SJSA1 (cell line): ENCODE results near the gene SLC37A2. TPM values are rescaled to one million over a fixed set of nuclear protein-coding genes. Genes with fewer than 3 reads are reported as not detected.
"Not testable (repeated sequence)": the region's sequence is repeated elsewhere in the genome, so short reads cannot be mapped to it uniquely, and the experiment has no call there.

Experiments used
- DNase-seq, 2 experiments: peaks; one replicate each; pipeline ENCODE4 v3.0.0-alpha.2; 2015 to 2020; ENCODE audit warnings: low spot score in 2 of 2, low read depth in 1 of 2
- H3K27ac ChIP-seq: fragments of 250-450 bp; sonication (Bioruptor Pico); 2 replicates; pipeline ENCODE4 v1.5.1; 2020; ENCODE audit warnings: mild to moderate bottlenecking, moderate library complexity
- H3K27me3 ChIP-seq: fragments of 250-450 bp; sonication (Bioruptor Pico); replicated peaks from 2 replicates; pipeline ENCODE4 v1.5.1; 2020; ENCODE audit warnings: mild to moderate bottlenecking, moderate library complexity
- H3K36me3 ChIP-seq: fragments of 250-450 bp; sonication (Bioruptor Pico); 2 replicates; pipeline ENCODE4 v1.5.1; 2020; ENCODE audit warnings: mild to moderate bottlenecking
- H3K4me1 ChIP-seq: fragments of 250-450 bp; sonication (Bioruptor Pico); replicated peaks from 2 replicates; pipeline ENCODE4 v1.6.1; 2021; ENCODE audit warnings: mild to moderate bottlenecking
- H3K4me3 ChIP-seq: fragments of 250-450 bp; sonication (Bioruptor Pico); 2 replicates; pipeline ENCODE4 v1.5.1; 2020; ENCODE audit warnings: mild to moderate bottlenecking
- H3K9me3 ChIP-seq: fragments of 250-450 bp; sonication (Bioruptor Pico); replicated peaks from 2 replicates; pipeline ENCODE4 v1.5.1; 2020; ENCODE audit warnings: mild to moderate bottlenecking
- total RNA-seq: library from RNA; depleted of rRNA; stranded (reverse); fragments of >200 nt; shearing (Covaris generic); gene quantifications from 2 replicates; pipeline ENCODE4 v1.2.3, GENCODE V29; 2014

SLC37A2 gene
- total RNA-seq, 1 experiment from 2014 or later, result 0.18 TPM

DNA sequence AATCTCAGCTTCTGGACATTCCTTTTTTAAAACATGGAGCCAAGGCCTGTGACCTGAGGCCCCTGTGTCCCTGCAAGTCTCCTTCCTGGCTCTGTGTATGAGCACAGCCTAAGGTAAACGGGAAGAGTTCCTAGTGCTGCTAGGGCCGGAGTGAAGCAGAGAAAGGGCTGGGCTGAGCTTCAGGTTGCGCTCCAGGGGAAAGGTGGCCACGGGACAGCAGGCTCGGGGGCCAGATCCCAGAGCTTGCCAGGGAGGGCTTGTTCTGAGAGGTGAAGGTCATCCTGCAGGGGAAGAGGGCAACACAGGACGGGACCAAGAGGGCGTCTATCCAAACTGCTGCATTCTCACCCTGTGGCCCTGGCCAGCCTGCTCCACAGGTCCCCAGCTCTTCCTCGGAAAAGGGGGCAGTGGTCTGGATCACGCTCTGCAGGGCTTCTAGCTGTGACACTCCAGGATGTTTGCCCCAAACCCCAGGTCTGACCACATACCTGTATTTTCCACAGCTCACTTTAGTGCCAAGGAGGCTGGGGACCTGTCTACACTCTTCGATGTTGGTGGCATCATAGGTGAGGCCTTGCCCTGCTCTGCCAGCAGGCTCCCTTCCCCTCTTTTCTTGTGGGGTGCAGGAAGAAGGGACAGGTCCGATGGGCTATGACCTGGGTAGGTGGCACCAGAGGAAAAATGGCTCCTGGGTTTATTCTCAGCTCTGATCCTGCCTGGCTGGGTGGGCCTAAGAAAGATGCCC, 20.4 kb downstream of the SLC37A2 start:
- H3K9me3 ChIP-seq, result no peaks in the 10 kb centered on the region
- H3K27me3 ChIP-seq, result no peaks in the 10 kb centered on the region
- no peak for DNase-seq
- H3K4me3 ChIP-seq, result no peak overlapping the region
- no peak overlapping the region for H3K27ac ChIP-seq
- H3K4me1 ChIP-seq, result peaks cover 4% of the 10 kb centered on the region; the same call in 1 of the 2 replicates
- no peaks in the 10 kb centered on the region for H3K36me3 ChIP-seq

DNA sequence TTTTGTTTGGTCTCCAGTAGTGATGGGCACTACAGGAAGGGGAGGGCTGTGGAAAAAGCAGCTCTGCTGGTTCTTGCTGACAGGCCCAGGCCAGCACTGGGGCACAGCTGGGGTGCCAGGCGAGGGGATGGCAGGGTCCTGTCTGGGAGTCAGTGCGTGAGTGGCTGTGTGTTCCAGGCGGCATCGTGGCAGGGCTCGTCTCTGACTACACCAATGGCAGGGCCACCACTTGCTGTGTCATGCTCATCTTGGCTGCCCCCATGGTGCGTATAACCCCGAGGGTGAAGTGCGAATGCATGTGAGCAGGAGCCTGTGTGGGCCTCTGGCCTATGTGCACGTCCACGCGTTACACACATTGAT, 20.9 kb downstream of the SLC37A2 start:
- H3K27me3 ChIP-seq, result no peaks in the 10 kb centered on the region
- peaks cover 4% of the 10 kb centered on the region; the same call in 1 of the 2 replicates for H3K4me1 ChIP-seq
- H3K27ac ChIP-seq, result no peak overlapping the region
- H3K4me3 ChIP-seq, result no peak overlapping the region
- DNase-seq, result no peak
- no peaks in the 10 kb centered on the region for H3K36me3 ChIP-seq
- no peaks in the 10 kb centered on the region for H3K9me3 ChIP-seq

DNA sequence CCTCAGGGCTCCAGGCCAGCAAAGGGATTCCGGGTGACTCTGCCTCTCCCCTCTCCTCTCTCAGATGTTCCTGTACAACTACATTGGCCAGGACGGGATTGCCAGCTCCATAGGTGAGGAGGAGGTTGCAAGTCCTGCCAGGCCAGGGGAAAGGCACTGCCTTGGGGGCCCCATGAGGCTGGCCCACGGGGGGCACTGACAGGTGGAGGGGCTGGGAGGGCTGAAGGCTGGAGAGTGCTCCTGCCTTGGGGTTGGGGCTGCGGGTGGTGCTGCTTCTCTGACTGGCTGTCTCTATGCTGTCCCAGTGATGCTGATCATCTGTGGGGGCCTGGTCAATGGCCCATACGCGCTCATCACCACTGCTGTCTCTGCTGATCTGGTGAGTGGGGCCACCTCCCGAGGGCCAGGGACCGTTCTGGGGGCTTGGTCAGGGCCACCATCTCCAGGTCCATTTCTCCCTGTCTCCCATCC, 21.7 kb downstream of the SLC37A2 start:
- peaks cover 4% of the 10 kb centered on the region; the same call in 1 of the 2 replicates for H3K4me1 ChIP-seq
- H3K27me3 ChIP-seq, result no peaks in the 10 kb centered on the region
- H3K4me3 ChIP-seq, result no peak overlapping the region
- DNase-seq, result no peak
- H3K36me3 ChIP-seq, result no peaks in the 10 kb centered on the region
- no peaks in the 10 kb centered on the region for H3K9me3 ChIP-seq
- no peak overlapping the region for H3K27ac ChIP-seq

DNA sequence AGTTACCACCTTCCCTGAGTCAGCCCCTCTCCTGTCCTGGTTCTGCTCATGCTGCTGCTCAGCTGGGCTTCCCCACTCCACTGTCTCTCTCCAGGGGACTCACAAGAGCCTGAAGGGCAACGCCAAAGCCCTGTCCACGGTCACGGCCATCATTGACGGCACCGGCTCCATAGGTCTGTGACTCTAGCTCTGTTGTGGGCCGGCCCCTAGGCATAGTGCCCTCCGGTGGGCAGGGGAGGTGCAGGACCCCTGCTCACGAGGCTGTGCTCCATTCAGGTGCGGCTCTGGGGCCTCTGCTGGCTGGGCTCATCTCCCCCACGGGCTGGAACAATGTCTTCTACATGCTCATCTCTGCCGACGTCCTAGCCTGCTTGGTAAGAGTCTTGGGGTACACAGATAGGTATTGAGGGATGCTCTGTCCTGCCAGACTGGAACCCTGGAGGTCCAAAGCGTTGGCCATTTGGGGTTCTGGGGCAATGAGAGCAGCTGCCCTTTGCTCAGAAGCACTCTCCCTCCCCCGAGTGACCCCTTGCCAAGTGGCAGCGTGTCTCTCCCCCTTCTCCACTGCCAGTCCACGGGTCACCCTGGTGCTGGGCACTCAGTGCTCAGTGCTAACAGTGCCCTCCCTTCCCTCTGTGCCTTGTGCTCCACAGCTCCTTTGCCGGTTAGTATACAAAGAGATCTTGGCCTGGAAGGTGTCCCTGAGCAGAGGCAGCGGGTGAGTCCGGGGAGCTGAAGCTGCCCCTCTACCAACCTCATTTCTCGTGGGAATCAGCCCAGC, 22.4 kb downstream of the SLC37A2 start:
- no peak for DNase-seq
- no peak overlapping the region for H3K27ac ChIP-seq
- H3K9me3 ChIP-seq, result no peaks in the 10 kb centered on the region
- no peaks in the 10 kb centered on the region for H3K36me3 ChIP-seq
- H3K4me3 ChIP-seq, result no peak overlapping the region
- H3K27me3 ChIP-seq, result no peaks in the 10 kb centered on the region
- H3K4me1 ChIP-seq, result peaks cover 4% of the 10 kb centered on the region; the same call in 1 of the 2 replicates

DNA sequence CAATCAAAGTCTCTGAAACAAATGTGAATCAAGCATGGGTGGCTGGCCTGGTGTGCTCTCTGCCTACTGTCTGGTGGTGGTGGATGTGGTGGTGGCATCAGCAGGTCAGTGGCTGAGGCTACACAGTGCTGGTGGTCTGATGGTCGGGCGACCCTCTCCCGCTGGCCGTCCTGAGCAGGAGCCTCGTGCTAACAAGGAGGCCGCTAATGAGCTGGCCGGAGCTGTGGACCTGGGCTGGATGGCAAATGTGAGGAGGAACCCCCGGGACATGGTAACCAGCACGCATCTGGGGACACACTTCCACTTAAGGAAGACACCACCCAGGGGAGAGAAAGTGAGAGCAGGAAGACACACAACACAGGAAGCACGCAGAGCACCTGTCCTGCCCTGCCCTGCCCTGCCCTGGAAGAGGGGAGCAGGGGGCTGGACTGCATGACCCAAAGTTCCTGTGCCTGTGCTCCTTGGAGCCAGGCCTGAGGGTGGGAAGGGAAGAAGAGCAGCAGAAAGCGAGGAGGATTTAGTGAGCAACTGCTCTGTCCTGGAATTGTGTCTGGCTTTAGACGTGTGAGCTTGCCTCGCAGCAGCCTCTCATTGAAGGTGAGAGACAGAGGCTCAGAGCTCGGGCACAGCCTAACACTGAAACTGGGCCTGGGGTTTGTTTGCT, 23.7 kb downstream of the SLC37A2 start:
- Histone ChIP-seq H3K27me3 (no peaks in the 10 kb centered on the region), H3K36me3 (no peaks in the 10 kb centered on the region), H3K27ac (no peak overlapping the region), H3K4me3 (no peak overlapping the region), H3K4me1 (peaks cover 4% of the 10 kb centered on the region; the same call in 1 of the 2 replicates), H3K9me3 (no peaks in the 10 kb centered on the region)
- DNase-seq, result no peak

DNA sequence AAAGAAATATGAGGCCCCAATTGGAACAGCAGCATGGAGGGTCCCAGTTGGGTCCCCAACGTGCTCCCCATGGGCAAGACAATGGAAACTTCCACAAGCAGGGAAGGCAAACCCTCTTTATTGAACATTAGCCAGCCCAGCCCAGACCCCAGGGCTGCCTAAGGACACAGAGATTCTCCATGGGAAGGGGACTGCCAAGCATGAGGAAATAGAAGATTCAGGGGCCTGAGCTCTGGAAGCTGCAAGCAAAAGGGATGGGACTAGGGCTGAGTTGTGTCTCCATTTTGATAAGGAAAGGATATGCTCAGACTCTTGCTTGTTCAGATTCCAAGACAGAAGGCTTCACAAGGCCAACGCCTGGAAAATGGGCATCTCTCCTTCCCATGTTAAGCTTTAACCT, 25.0 kb downstream of the SLC37A2 start:
- Histone ChIP-seq H3K27ac (no peak overlapping the region), H3K27me3 (no peaks in the 10 kb centered on the region), H3K36me3 (no peaks in the 10 kb centered on the region), H3K4me1 (peaks cover 3% of the 10 kb centered on the region; the same call in 1 of the 2 replicates), H3K4me3 (no peak overlapping the region), H3K9me3 (no peaks in the 10 kb centered on the region)
- DNase-seq, result no peak

DNA sequence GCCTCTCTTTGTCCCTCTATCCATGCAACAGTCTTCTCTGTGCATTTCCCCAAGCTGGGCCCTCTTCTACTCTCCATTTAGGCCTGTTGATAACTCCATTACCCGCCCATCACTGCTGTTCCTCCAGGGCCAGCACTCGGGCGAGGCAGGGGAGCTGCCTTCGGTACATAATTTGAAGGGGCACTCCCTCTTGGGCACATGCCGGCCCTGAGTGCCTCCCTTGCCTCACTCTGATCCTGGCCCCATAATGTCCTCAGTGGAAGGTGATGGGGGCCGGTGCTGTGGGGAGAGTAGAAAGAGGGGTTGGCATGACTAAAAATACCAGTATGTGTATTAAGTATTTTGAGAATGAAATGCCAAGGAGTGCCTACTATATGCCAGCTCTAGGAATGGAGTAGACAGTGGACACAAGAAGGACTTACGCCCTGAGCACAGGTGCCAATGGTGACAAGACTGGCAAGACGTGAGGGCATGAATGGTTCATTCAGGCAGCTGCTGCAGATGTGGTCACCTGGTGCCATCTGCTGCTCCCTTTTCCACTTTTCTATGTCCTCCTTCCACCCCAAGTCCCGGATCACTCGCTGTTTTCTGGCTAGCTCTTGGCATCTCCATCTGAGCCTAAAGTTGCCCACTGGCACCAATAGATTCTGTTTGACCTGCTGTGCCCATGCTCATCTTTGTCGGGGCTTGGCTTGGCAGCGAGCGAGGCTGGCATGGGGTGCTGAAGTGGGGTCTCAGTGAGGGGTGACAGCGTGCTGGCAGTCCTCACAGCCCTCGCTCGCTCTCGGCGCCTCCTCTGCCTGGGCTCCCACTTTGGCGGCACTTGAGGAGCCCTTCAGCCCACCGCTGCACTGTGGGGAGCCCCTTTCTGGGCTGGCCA, 25.7 kb downstream of the SLC37A2 start:
- H3K27me3 ChIP-seq, result no peaks in the 10 kb centered on the region
- no peaks in the 10 kb centered on the region for H3K36me3 ChIP-seq
- no peak overlapping the region for H3K4me3 ChIP-seq
- no peak overlapping the region for H3K27ac ChIP-seq
- H3K9me3 ChIP-seq, result no peaks in the 10 kb centered on the region
- H3K4me1 ChIP-seq, result no peaks in the 10 kb centered on the region
- DNase-seq, result no peak

DNA sequence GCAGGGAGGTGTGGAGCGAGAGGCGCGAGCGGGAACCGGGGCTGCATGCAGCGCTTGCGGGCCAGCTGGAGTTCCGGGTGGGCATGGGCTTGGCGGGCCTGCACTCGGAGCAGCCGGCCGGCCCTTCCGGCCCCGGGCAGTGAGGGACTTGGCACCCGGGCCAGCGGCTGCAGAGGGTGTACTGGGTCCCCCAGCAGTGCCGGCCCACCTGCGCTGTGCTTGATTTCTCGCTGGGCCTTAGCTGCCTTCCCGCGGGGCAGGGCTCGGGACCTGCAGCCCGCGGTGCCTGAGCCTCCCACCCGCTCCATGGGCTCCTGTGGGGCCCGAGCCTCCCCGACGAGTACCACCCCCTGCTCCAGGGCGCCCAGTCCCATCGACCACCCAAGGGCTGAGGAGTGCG, 26.4 kb downstream of the SLC37A2 start:
- not testable (repeated sequence) for H3K36me3 ChIP-seq, H3K27me3 ChIP-seq, H3K4me3 ChIP-seq, H3K27ac ChIP-seq, H3K4me1 ChIP-seq, DNase-seq, H3K9me3 ChIP-seq

DNA sequence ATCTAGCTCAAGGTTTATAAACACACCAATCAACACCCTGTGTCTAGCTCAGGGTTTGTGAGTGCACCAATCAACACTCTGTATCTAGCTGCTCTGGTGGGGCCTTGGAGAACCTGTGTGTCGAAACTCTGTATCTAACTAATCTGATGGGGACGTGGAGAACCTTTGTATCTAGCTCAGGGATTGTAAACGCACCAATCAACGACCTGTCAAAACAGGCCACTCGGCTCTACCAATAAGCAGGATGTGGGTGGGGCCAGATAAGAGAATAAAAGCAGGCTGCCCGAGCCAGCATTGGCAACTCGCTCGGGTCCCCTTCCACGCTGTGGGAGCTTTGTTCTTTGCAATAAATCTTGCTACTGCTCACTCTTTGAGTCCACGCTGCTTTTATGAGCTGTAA, 27.0 kb downstream of the SLC37A2 start:
- H3K4me1 ChIP-seq, H3K27me3 ChIP-seq, H3K9me3 ChIP-seq, H3K4me3 ChIP-seq, H3K27ac ChIP-seq, H3K36me3 ChIP-seq, DNase-seq: not testable (repeated sequence)

DNA sequence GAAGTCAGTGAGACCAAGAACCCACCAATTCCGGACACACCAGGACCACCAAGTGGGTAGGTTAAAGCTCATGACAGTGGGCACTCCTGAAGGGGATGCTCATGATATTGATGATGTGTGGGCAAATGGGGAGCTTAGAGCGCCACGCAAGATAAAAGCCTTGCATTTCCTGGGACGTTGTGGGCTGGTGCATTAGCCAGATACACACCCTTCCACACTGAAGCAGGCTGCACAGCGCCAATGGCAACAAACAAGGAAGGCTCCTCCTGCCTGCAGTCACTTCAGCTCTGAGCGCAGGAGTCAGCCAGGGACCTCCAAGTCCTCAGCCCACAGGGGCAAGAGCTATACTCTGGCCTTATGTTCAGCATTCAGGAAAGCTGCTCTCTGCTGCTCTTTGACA, 27.7 kb downstream of the SLC37A2 start:
- Histone ChIP-seq H3K36me3 (no peaks in the 10 kb centered on the region), H3K27ac (no peak overlapping the region), H3K4me3 (no peak overlapping the region), H3K4me1 (no peaks in the 10 kb centered on the region), H3K9me3 (no peaks in the 10 kb centered on the region), H3K27me3 (no peaks in the 10 kb centered on the region)
- no peak for DNase-seq

DNA sequence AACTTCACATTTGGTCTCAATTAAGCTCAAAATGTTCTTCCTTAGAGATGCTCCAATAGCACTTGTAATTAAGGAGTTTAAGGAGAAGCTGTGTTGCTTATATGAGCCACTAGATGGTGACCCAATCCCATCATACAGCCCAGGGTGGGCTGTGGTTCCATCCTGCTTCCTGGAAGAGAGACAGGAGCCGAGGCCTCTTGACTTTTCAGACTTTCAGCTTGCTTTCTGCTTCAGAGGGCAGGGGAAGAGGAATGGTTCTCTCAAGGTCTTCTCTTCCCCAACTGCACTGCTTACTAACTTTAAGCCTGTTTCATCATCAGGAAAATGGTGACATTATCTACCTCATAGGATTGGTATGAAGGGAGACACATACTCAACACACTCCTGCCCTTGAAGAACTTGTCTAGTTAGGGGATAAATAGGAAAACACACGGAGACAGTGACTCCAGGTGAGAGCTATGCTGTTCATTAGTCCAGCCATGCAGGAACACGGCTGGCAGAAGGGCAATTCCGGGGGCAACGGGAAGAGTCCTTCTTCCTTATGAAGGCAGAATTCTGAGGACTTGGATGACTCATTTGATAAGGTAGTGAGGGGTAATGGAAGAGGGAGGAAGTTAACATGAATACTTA, 28.3 kb downstream of the SLC37A2 start:
- Histone ChIP-seq H3K4me1 (no peaks in the 10 kb centered on the region), H3K27me3 (no peaks in the 10 kb centered on the region), H3K4me3 (no peak overlapping the region), H3K27ac (no peak overlapping the region), H3K9me3 (no peaks in the 10 kb centered on the region), H3K36me3 (no peaks in the 10 kb centered on the region)
- peak in 1 of 2 experiments; percentile 14 for DNase-seq

DNA sequence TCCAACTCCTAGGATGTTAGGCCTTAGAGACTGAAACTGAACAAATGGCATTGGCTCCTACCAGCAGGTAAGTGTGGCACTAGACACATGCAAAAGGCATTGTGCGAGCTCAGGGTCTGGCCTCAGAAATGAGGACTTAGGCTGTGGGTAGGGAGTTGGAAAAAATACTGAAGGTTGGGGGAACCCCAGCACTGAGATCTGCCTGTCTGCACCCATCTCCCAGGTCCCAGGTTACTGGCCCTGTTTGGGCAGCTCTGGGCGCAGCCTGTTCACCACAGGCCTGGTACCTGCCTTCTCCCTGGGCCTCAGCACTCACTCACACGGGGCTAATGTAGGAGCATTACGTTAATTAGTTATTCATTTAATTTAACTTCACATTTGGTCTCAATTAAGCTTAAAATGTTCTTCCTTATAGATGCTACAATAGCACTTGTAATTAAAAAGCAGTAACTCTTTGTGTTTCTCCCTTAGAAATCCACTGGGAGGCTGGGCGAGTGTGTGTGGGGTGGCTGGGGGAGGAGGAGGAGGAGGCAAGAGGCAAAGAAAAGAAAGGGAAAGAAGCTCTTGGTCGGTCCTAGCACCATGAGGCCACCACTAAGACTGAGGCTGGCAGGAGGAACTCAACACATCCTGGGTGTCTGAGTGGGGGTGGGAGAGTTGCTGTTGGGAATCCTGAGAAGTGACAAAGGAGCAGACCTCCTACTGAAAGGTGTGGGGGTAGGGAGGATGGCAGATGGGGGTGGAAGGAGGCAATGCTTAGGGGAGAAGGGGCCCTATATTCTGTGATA, 29.0 kb downstream of the SLC37A2 start:
- Histone ChIP-seq H3K36me3 (no peaks in the 10 kb centered on the region), H3K4me3 (no peak overlapping the region), H3K27me3 (no peaks in the 10 kb centered on the region), H3K27ac (no peak overlapping the region), H3K4me1 (no peaks in the 10 kb centered on the region), H3K9me3 (no peaks in the 10 kb centered on the region)
- DNase-seq, result no peak
